Adipose tissue (tissue), 3 donors: ENCODE results near the gene TMEM187. TPM values are rescaled to one million over a fixed set of nuclear protein-coding genes. Genes with fewer than 3 reads are reported as not detected.
A peak's percentile ranks its signal among the peaks of the same experiment; 100 is the strongest.

ENCODE experiments used
- H3K27ac ChIP-seq: one replicate; pipeline ENCODE4 v1.5.1; 2013; ENCODE audit warnings: low read depth, low read length
- WGBS, 3 donors: extraction: QIAGEN DNeasy Blood & Tissue Kit; methylation state at CpG; one replicate each; pipeline ENCODE4 v1.1.7; 2013; 5-methylcytosine and 5-hydroxymethylcytosine counted together
- polyA plus RNA-seq, 3 donors: library from polyadenylated mRNA; stranded (reverse); fragments of 200-250 nt; gene quantifications; one replicate each; pipeline ENCODE4 v1.2.3, GENCODE V29; 2013
- donor health status: healthy with polysubstance abuse.
- donor health status: Bipolar disorder and iron deficiency.
- donor health status: healthy.

The TMEM187 gene
- polyA plus RNA-seq, 3 donors: 3.3 to 14.3 (median 5.8) TPM

DNA sequence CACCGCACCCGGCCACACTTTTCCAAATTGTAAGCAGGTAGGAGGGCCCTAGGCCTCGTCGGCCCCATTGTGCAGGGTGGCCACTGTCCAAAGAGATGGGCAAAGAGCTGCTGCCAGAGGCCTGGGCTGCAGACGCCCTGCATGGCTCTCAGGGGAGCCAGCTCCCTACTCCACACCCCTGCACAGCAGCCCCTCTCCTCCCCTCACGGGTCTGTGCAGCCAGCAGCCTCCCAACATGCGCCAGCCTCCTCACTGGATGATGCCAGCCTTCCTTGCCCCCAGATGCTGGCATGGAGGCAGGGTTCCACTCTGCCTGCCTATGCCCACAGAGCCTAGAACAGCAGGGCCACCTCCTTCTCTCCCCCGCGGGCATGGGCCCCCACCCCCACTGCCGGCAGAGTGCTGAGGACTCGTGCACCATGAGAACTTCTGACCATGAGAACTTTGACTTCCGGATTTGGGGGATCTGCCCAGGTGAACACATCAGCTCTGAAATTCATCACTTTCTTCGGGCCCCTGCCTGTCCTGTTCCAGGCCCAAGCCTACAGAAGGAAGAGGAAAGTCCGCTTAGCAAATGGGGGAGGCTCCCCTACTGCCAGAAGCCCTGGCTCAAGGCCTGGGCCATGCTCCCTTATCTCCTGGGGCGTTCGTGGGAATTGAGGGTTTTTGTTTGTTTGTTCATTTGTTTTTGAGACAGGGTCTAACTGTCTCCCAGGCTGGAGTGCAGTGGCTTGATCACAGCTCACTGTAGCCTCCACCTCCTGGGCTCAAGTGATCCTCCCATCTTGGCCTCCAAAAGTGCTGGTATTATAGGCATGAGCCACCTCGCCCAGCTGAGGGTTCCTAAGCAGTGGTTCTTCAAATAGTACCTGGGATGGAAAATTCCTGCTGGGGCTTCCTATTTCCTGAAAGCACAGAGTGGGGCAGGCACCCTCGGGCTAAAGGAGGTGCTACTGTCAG is 39.1 kb downstream of the TMEM187 start:
- H3K27ac ChIP-seq: no peak overlapping the region
- WGBS, 3 donors: 76 to 89% (median 82%) methylated on average over 16 to 18 of the region's 18 CpGs

- WGBS, 3 donors: 78 to 87% (median 81%) methylated on average over 12 to 17 of the region's 17 CpGs
- no peak overlapping the region for H3K27ac ChIP-seq
Measured at GRCh38 chrX:154012336-154012991, 39.9 kb downstream of the TMEM187 start.

- H3K27ac ChIP-seq: no peak overlapping the region
- WGBS, 3 donors: 71 to 87% (median 79%) methylated on average over 4 to 17 of the region's 17 CpGs
Measured at GRCh38 chrX:154013001-154013421, 40.5 kb downstream of the TMEM187 start.

DNA sequence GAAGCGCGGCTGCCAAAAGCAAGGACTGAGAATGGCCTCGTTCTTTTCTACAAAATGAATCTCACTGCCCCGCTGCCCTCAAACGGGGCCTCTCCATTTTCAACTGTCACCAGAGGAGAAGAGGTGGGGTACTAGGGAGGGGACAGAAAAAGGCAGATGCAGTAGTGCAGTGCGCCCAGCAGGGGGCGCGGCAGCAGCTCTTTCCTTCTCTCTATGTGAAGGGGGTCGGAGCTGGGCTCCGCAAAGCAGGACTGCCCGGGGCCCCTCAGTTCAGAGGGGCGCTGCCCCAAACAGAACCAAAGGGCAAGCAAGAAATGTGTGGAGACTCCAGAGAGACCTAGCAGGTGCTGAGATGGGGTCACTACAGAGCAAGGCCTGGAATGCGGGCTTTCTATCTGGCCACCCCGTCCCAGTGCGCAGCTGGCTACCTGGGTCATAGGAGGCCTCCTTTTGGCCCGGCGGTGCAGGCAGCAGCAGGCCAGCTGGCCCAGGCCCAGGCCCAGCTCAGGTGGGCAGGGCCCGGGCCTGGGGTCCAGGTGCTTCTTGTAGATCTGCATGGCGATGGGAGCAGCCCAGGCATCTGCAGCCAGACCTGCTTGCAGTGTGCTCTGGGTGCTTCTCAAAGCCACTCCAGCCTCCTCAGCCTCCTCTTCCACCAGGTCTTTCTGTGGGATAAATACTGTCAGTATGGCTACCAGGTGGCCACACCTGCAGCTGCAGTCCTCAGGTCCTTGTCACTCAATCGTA is 41.2 kb downstream of the TMEM187 start:
- H3K27ac ChIP-seq: no peak overlapping the region

GRCh38 chrX:154014429-154015380 is 42.2 kb downstream of the TMEM187 start:
- no peak overlapping the region for H3K27ac ChIP-seq
- WGBS, 3 donors: 83 to 86% (median 84%) methylated on average over 20 to 24 of the region's 24 CpGs

More for the DNA sequence above, 41.2 kb downstream of the TMEM187 start:
- WGBS, 3 donors: 43 to 50% (median 47%) methylated on average over 13 to 20 of the region's 20 CpGs

DNA sequence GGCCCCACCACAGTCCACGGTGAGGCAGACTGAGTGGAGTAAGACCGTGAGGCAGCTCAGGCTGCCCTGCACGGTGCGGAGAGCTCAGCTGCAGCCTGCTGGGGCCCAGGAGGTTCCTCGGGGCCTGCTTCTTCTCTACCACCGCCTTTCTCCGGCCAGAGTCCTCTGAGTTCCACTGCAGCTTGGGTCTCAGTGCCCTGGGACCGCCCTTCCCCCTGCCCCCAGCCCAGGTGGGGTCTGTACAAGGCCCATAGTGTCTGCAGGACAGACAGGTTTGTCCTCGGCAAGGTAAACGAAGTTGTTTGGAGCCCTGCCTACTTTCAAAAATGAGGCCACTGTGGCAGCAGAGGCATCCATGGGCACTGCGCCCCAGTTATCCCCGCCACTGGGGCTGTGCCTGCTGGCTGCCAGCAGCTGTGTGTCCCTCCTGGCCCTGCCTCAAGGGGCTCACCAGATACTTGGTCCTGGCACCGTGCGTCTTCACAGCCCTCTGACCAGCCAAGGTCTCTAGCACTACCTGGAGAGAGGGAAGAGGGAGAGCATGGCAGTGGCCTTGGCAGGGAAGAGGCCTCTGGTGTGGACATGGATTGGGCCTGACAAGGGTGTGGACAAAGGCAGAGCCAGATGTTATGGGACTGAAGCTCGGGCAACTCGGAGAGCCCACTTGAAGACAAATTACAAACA is 43.2 kb downstream of the TMEM187 start:
- WGBS, 3 donors: 70 to 86% (median 84%) methylated on average over 11 to 16 of the region's 16 CpGs
- no peak overlapping the region for H3K27ac ChIP-seq

DNA sequence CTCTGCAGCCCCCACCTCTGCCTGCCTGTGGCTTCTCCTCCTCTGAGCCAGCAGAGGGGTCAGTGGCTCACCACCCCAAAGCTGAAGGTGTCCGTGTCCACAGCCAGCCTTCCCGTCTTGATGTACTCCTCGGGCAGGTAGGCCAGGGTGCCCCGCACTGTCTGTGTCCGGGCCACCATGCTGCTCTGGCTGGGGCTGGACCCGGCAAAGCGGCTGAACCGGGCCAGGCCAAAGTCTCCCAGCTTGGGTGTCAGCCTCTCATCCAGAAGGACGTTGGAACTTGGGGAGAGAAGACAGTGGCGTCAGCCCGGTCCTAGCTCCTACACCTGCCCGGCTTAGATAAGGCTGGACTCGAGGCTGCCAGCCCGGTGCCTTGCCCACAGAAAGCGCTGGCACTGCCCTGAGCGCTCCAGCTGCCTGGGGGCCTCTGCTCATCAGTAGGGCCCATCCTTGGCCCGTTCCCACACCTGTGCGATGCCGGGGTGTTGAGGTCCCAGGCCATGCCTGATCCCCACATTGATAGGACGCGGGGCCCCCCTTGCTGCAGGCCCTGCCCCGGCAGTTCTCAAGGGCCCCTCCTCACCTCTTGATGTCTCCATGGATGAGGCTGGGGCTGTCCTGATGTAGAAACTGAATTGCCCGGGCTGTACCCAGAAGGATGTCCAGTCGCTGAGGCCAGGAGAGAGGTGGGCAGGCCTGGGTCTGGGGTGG is 44.0 kb downstream of the TMEM187 start:
- WGBS, 3 donors: 87 to 94% (median 90%) methylated on average over 22 to 24 of the region's 24 CpGs

GRCh38 chrX:154017766-154018517 is 45.4 kb downstream of the TMEM187 start:
- 85 to 96% (median 87%) methylated on average over 16 to 26 of the region's 26 CpGs for WGBS, 3 donors
- no peak overlapping the region for H3K27ac ChIP-seq

More for the DNA sequence above, 44.0 kb downstream of the TMEM187 start:
- H3K27ac ChIP-seq: no peak overlapping the region

GRCh38 chrX:154018518-154019060 is 46.0 kb downstream of the TMEM187 start:
- no peak overlapping the region for H3K27ac ChIP-seq
- WGBS, 3 donors: 62 to 76% (median 73%) methylated on average over 5 to 15 of the region's 15 CpGs

GRCh38 chrX:154019061-154019621 is 46.6 kb downstream of the TMEM187 start:
- 1 to 30% (median 2%) methylated on average over 16 to 45 of the region's 45 CpGs for WGBS, 3 donors
- peak overlapping the region; percentile 55 for H3K27ac ChIP-seq

GRCh38 chrX:154019633-154020528 is 47.3 kb downstream of the TMEM187 start, which contains the start of gene IRAK1:
Gene IRAK1, minus strand, starts transcription at chrX:154019902. Its CDS starts 90 bp downstream, at chrX:154019812.
- WGBS, 3 donors: 1 to 23% (median 5%) methylated on average over 7 to 88 of the region's 99 CpGs
- peak within 1 kb of the TSS; percentile 68 for H3K27ac ChIP-seq

DNA sequence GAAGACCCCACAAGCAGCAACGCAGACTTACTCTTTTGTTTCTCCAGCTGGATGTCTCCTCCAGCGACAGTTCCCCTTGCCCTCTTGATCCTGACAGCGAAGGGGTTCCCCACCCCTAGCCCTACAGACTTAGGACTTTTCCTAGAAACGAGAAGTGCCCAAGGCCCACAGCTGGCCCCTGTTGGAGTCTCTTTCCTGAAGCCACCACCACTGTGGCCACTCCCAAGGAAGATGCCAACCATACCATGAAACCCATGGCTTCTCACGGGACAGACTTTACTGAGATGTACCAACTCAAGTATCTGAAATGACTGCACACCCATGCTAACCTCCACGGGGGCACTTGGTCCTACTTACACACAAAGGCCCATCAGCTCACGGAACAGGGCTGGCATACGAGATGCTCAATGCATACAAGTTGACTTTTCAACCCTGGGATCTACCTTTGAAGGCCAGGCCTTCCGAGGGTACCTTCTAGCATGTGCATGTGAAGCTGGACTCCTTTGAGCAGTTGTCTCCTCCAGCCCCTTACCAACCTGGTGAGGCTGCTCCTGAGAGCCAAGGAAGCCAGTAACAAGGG is 48.1 kb downstream of the TMEM187 start:
- WGBS, 3 donors: 49 to 66% (median 65%) methylated on average over 8 to 9 of the region's 9 CpGs
- H3K27ac ChIP-seq: peak overlapping the region; percentile 68

GRCh38 chrX:154021131-154021611 is 48.6 kb downstream of the TMEM187 start:
- 51 to 75% (median 73%) methylated on average over 9 to 11 of the region's 11 CpGs for WGBS, 3 donors
- no peak overlapping the region for H3K27ac ChIP-seq

DNA sequence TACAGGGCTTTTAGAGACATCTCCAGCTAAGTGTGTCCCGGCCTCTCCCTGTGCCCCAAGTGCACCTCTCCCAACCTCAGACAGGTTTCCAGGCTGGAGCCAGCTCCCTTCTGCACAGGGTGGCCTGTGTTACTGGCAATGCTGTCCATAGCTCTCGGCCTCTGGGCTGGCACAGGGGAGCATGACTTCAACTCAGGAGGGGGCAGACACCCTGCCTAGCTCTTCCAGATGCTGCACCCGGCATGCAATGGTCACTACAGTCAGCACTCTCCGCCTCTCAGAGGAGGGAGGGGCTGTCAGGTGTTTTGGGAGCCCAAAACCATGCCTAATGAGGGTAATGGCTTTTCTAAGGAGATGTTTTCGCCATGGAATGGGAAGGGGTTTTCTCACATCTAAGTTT is 49.6 kb downstream of the TMEM187 start:
- 68 to 92% (median 84%) methylated on average over 5 of the region's 5 CpGs for WGBS, 3 donors
- H3K27ac ChIP-seq: no peak overlapping the region
